Fibroblast of lung (primary cell): ENCODE data around the gene CMTM4. TPM values are rescaled to one million over a fixed set of nuclear protein-coding genes. Genes with fewer than 3 reads are reported as not detected.
A peak's percentile ranks its signal among the peaks of the same experiment; 100 is the strongest.

Source experiments
- DNase-seq, 2 donors: peaks; one replicate each; pipeline versions ENCODE4 v3.0.0 to v3.0.0-alpha.2; 2010; ENCODE audit warnings: low read depth in 2 of 2
- H2AFZ ChIP-seq: 2 replicates; pipeline ENCODE4 v1.5.1; 2012; ENCODE audit warnings: low read length, control low read depth, inconsistent platforms
- H3K27ac ChIP-seq: 2 replicates; pipeline ENCODE4 v1.5.1; 2011; ENCODE audit warnings: low read length, control low read depth; ENCODE audit not compliant: insufficient read depth
- H3K27me3 ChIP-seq: 2 replicates; pipeline ENCODE4 v1.5.1; 2011; ENCODE audit warnings: mild to moderate bottlenecking, low read length; ENCODE audit not compliant: control insufficient read depth, insufficient read depth
- H3K36me3 ChIP-seq: 2 replicates; pipeline ENCODE4 v1.5.1; 2011; ENCODE audit warnings: low read length; ENCODE audit not compliant: control insufficient read depth, insufficient read depth
- H3K4me1 ChIP-seq: 2 replicates; pipeline ENCODE4 v1.5.1; 2011; ENCODE audit warnings: low read length; ENCODE audit not compliant: control insufficient read depth, insufficient read depth; ENCODE audit errors: extremely low read depth
- H3K4me2 ChIP-seq: 2 replicates; pipeline ENCODE4 v1.5.1; 2011; ENCODE audit warnings: low read length, control low read depth; ENCODE audit not compliant: insufficient read depth; ENCODE audit errors: extremely low read depth
- H3K4me3 ChIP-seq, 4 experiments: fragments of 200-600 bp in 1 of 4; sonication (generic) in 1 of 4; replicated peaks in 1 of 4; 2 replicates each; pipeline ENCODE4 v1.5.1; 2011 to 2016; ENCODE audit warnings: low read length in 4 of 4, low read depth in 3 of 4, mild to moderate bottlenecking in 3 of 4, control low read depth in 2 of 4, inconsistent platforms in 1 of 4, mixed read lengths in 1 of 4; ENCODE audit not compliant: insufficient read depth in 1 of 4; ENCODE audit errors: control extremely low read depth in 1 of 4
- H3K79me2 ChIP-seq: 2 replicates; pipeline ENCODE4 v1.5.1; 2012; ENCODE audit warnings: mild to moderate bottlenecking, low read length, inconsistent platforms; ENCODE audit not compliant: control insufficient read depth, insufficient read depth
- H3K9ac ChIP-seq: 2 replicates; pipeline ENCODE4 v1.5.1; 2011; ENCODE audit warnings: mild to moderate bottlenecking, low read length, control low read depth; ENCODE audit not compliant: insufficient read depth
- H3K9me3 ChIP-seq: 2 replicates; pipeline ENCODE4 v1.5.1; 2012; ENCODE audit warnings: low read depth, low read length; ENCODE audit not compliant: control insufficient read depth, insufficient read depth
- H4K20me1 ChIP-seq: 2 replicates; pipeline ENCODE4 v1.5.1; 2011; ENCODE audit warnings: low read length; ENCODE audit not compliant: control insufficient read depth, insufficient read depth; ENCODE audit errors: extremely low read depth
- EZH2 ChIP-seq: IDR thresholded peaks from 2 replicates; pipeline ENCODE4 v1.5.1; 2012; ENCODE audit warnings: low read length, control low read depth, mild to moderate bottlenecking; ENCODE audit errors: missing control alignments
- polyA plus RNA-seq, 2 donors: library from polyadenylated mRNA; depleted of rRNA in 1 of 2; stranded (reverse) in 1 of 2; unstranded in 1 of 2; fragments of >200 nt; gene quantifications; 2 replicates each; pipeline ENCODE4 v1.2.1, GENCODE V29; 2011 to 2012; ENCODE audit warnings: missing spikeins in 1 of 2
- total RNA-seq: library from RNA; depleted of rRNA; stranded (reverse); fragments of >200 nt; gene quantifications from 2 replicates; pipeline ENCODE4 v1.2.1, GENCODE V29; 2014
- TF ChIP-seq, protein P1 (sequence below), 2 donors: IDR thresholded peaks in 1 of 2; conservative IDR thresholded peaks in 1 of 2; 1 replicate in 1 of 2; 2 replicates in 1 of 2; pipeline ENCODE4 v1.5.1; 2011 to 2012; ENCODE audit warnings: low read length in 2 of 2, control low read depth in 1 of 2, inconsistent platforms in 1 of 2, low read depth in 1 of 2, mild to moderate bottlenecking in 1 of 2

The CMTM4 gene
- total and polyA plus RNA-seq, 2 donors (not counting 1 experiment from before 2014, with no cell fraction given) = 10.2 to 12.8 TPM

- Histone ChIP-seq H2AFZ (no peak overlapping the region), H3K4me3 (no peak overlapping the region), H3K79me2 (peaks cover 58% of the 10 kb centered on the region), H3K36me3 (peaks cover 11% of the 10 kb centered on the region), H3K27me3 (no peaks in the 10 kb centered on the region), H3K9ac (peak overlapping the region; percentile 38), H4K20me1 (no peaks in the 10 kb centered on the region), H3K27ac (peak overlapping the region; percentile 73), H3K4me2 (peak overlapping the region; percentile 70), H3K9me3 (no peaks in the 10 kb centered on the region), H3K4me1 (peaks cover 16% of the 10 kb centered on the region)
- TF ChIP-seq, protein P1, sequence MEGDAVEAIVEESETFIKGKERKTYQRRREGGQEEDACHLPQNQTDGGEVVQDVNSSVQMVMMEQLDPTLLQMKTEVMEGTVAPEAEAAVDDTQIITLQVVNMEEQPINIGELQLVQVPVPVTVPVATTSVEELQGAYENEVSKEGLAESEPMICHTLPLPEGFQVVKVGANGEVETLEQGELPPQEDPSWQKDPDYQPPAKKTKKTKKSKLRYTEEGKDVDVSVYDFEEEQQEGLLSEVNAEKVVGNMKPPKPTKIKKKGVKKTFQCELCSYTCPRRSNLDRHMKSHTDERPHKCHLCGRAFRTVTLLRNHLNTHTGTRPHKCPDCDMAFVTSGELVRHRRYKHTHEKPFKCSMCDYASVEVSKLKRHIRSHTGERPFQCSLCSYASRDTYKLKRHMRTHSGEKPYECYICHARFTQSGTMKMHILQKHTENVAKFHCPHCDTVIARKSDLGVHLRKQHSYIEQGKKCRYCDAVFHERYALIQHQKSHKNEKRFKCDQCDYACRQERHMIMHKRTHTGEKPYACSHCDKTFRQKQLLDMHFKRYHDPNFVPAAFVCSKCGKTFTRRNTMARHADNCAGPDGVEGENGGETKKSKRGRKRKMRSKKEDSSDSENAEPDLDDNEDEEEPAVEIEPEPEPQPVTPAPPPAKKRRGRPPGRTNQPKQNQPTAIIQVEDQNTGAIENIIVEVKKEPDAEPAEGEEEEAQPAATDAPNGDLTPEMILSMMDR (conservative IDR thresholded peaks at IDR 0.05 in 1 of 2, IDR thresholded peaks at IDR 0.05 in 1 of 2; ENCODE audit: low read depth in 1 of 2, low read length in 2 of 2) = no peak
- no peak for TF ChIP-seq EZH2
- peak; percentile 93 to 94 for DNase-seq
These were observed 44.8 kb upstream of the CMTM4 start for GRCh38 chr16:66741169-66741900.

DNA sequence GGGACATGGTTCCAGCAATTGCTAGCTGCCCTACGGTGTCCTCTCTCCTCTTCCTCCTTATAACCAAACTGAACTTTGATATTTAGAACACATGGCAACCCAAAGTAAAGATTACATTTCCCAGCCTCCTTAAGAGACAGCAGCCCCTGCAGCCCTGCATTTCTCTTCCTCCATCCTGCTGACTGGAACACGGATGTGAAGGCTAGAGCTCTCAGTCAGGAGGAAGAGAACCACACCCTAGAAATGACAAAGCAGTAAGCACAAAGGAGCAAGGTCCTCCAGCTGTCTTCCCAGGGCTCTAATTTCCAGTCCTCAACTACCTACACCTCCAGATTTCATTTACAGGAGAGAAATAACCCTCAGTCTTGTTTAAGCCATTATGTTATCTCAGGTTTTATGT, 44.0 kb upstream of the CMTM4 start:
- Histone ChIP-seq H3K79me2 (peaks cover 54% of the 10 kb centered on the region), H3K36me3 (peaks cover 15% of the 10 kb centered on the region)
- DNase-seq = peak; percentile 34 to 43

GRCh38 chr16:66740010-66740409, 43.5 kb upstream of the CMTM4 start:
- Histone ChIP-seq H3K4me2 (no peak overlapping the region), H3K36me3 (peaks cover 18% of the 10 kb centered on the region), H2AFZ (no peak overlapping the region), H3K27me3 (no peaks in the 10 kb centered on the region), H3K9me3 (no peaks in the 10 kb centered on the region), H3K27ac (no peak overlapping the region), H3K4me3 (no peak overlapping the region), H4K20me1 (no peaks in the 10 kb centered on the region), H3K79me2 (peaks cover 51% of the 10 kb centered on the region), H3K4me1 (peaks cover 16% of the 10 kb centered on the region), H3K9ac (no peak overlapping the region)
- peak in 1 of 2 donors; percentile 49 for DNase-seq
- TF ChIP-seq, protein P1 (conservative IDR thresholded peaks at IDR 0.05 in 1 of 2, IDR thresholded peaks at IDR 0.05 in 1 of 2; ENCODE audit: low read depth in 1 of 2, low read length in 2 of 2) = peak; percentile 59 to 66
- TF ChIP-seq EZH2 = no peak

More for the DNA sequence above, 44.0 kb upstream of the CMTM4 start:
- peaks cover 16% of the 10 kb centered on the region for H3K4me1 ChIP-seq
- H3K27ac ChIP-seq = peak overlapping the region; percentile 73
- H3K4me3 ChIP-seq = no peak overlapping the region
- no peak overlapping the region for H2AFZ ChIP-seq
- H3K9ac ChIP-seq = no peak overlapping the region
- H3K9me3 ChIP-seq = no peaks in the 10 kb centered on the region
- H3K4me2 ChIP-seq = no peak overlapping the region
- no peaks in the 10 kb centered on the region for H3K27me3 ChIP-seq
- no peaks in the 10 kb centered on the region for H4K20me1 ChIP-seq
- no peak for TF ChIP-seq EZH2
- TF ChIP-seq, protein P1 (conservative IDR thresholded peaks at IDR 0.05 in 1 of 2, IDR thresholded peaks at IDR 0.05 in 1 of 2; ENCODE audit: low read depth in 1 of 2, low read length in 2 of 2) = no peak
